ENCODE data around the gene SKIC3.

DNA sequence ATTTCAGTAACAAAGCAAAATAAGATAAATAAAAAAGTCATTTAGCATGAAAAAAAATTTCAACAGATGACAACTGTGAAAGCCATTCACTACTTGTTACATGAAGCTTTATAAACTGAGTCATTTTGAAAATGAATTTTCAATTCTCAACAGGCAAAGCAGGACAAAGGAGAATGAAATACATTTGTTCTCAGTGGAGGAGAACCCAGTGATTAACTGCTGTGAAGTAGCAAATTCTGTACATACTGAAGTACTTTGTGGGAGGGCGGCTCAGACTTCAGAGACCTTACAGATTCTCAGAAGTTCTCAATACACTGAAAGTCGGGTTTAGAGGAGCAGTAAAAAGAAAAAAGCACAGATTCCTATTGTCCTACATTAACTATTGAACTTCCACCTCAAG lies 21.7 kb downstream of the SKIC3 start:
- TF ChIP-seq, protein P1, sequence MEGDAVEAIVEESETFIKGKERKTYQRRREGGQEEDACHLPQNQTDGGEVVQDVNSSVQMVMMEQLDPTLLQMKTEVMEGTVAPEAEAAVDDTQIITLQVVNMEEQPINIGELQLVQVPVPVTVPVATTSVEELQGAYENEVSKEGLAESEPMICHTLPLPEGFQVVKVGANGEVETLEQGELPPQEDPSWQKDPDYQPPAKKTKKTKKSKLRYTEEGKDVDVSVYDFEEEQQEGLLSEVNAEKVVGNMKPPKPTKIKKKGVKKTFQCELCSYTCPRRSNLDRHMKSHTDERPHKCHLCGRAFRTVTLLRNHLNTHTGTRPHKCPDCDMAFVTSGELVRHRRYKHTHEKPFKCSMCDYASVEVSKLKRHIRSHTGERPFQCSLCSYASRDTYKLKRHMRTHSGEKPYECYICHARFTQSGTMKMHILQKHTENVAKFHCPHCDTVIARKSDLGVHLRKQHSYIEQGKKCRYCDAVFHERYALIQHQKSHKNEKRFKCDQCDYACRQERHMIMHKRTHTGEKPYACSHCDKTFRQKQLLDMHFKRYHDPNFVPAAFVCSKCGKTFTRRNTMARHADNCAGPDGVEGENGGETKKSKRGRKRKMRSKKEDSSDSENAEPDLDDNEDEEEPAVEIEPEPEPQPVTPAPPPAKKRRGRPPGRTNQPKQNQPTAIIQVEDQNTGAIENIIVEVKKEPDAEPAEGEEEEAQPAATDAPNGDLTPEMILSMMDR (IDR thresholded peaks at IDR 0.05; ENCODE audit: low read depth, low read length, missing input control): no peak
- TF ChIP-seq YY1 (IDR thresholded peaks at IDR 0.05) (no peak), REST (IDR thresholded peaks at IDR 0.05) (no peak), EGR1 (IDR thresholded peaks at IDR 0.05; ENCODE audit: low read depth in 2 of 2) (no peak), GABPA (IDR thresholded peaks at IDR 0.05 in 1 of 2, conservative IDR thresholded peaks at IDR 0.05 in 1 of 2) (no peak)
- TF ChIP-seq, protein P2, sequence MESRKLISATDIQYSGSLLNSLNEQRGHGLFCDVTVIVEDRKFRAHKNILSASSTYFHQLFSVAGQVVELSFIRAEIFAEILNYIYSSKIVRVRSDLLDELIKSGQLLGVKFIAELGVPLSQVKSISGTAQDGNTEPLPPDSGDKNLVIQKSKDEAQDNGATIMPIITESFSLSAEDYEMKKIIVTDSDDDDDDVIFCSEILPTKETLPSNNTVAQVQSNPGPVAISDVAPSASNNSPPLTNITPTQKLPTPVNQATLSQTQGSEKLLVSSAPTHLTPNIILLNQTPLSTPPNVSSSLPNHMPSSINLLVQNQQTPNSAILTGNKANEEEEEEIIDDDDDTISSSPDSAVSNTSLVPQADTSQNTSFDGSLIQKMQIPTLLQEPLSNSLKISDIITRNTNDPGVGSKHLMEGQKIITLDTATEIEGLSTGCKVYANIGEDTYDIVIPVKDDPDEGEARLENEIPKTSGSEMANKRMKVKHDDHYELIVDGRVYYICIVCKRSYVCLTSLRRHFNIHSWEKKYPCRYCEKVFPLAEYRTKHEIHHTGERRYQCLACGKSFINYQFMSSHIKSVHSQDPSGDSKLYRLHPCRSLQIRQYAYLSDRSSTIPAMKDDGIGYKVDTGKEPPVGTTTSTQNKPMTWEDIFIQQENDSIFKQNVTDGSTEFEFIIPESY (IDR thresholded peaks at IDR 0.05): no peak
